T-helper 22 cell (primary cell): ENCODE measurements around the gene MYL7.
"Not testable (repeated sequence)": the region's sequence is repeated elsewhere in the genome, so short reads cannot be mapped to it uniquely, and the experiment has no call there.

Experiments
- DNase-seq: peaks from one replicate; pipeline ENCODE4 v3.0.0-alpha.2; 2020; ENCODE audit warnings: low read depth

Gene MYL7

DNA sequence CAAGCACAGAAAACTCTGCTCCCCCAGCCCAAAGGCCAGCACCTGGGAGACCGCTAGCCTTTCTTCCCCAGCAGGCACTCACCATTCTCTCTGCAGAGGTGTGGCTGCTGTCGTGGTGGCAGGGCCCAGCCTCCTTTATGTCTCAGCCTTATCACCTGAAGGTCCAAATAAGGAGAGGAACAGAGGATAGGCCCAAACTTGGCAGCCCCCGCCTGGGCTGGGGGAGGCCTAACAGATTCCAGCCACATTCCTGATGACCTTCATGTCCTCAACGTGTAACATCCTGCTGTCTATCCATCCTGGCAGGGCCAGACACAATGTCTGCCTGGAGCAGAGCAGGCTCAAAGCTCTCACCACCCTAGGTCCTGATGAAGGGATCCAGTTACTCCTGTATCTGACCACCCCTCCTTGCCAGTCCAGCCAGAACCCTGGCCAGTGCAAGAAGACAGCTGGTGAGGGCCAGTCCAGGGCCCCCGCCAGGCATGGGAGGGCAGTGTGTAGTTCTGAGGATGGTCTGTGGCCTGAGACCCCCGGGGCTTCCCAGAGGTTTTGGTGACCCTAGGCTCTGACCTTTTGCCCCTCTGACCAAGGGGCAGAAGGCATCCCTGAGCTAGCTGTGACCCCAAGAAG lies at the start of gene MYL7:
Gene MYL7, minus strand, starts transcription at position 112 of the 630 bp plus-strand sequence. Its CDS starts 27 bp downstream, at position 85.
- DNase-seq: no peak

DNA sequence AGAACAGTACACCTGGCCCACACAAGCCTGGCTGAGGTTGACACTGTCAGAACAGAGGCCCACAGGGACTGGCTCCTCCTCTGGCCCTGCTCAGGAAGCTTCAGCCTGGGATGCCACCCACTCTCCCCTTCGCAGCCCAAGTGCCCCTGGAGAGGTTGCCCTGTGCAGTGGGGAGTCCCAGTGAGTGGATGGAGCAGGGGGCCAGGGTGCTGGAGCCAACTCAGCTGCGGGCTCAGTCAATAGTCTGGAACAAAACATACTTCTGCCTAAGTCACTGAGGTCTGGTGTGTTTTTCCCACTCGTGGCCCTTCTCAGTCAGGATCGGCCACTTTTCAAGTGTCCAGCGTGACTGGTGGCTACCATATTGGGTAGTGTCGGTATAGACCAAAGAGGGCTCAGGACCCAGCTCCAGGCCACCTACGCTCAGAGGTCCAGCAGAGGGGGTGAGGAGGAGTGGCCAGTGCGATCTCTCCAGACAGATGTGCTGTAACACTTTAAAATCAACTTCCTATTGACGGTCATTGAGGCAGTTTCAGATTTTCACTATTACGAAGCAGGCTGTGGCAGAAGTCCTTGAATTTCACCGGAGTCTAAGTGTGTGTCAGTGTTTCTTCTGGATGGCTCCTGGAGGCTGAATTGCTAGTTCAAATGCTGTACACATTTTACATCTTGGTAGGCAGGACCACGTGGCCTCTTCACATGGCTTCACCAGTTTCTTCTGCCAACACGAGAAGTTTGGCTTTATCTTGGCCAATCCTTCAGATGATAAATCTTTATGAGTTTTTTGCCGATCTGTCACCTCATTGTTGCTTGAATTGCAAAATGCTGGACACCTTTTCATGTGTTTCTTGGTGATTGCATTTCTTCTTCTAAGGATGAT lies 49.1 kb upstream of the MYL7 start:
- no peak for DNase-seq

GRCh38 chr7:44189286-44189992 lies 48.3 kb upstream of the MYL7 start, which contains the start of gene GCK:
GCK (minus strand) TSS chr7:44189439; CDS start chr7:44188953, 486 bp downstream.
- DNase-seq: no peak

DNA sequence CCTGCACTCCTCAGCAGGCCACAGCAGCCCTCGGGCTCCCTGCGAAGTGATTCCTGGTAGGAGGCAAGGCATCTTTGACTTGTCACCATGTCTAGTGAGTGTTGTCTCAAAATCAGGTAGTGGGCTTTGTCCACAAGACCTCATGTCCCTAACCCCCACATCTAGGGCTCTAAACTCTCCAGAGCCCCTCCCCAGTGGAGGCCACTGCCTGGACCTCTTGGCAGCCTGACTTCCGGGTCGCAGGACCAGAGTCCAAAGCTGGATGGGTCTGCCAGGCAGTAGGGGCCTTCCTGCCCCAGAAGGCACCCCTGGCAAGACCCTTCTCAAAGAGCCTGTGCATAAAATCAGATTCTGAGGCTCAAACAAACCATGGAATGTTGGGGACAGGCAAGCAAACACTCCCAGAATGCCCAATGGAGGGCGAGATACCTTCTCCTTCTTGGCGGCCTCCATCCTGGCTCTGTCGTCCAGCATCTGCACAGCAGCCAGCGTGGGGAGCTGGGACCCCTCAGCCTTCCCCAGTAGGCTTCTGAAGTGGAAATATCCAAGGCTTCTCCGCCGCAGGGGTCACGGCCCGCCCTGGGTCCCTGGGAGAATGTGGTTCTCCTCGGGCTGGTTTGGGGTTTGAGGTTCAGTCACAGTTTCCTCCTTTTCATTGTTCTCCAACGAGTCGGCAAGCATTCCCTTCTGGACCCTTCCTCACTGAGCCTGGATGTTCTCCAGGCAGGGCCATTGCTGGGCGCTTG lies 47.5 kb upstream of the MYL7 start:
- DNase-seq: no peak

DNA sequence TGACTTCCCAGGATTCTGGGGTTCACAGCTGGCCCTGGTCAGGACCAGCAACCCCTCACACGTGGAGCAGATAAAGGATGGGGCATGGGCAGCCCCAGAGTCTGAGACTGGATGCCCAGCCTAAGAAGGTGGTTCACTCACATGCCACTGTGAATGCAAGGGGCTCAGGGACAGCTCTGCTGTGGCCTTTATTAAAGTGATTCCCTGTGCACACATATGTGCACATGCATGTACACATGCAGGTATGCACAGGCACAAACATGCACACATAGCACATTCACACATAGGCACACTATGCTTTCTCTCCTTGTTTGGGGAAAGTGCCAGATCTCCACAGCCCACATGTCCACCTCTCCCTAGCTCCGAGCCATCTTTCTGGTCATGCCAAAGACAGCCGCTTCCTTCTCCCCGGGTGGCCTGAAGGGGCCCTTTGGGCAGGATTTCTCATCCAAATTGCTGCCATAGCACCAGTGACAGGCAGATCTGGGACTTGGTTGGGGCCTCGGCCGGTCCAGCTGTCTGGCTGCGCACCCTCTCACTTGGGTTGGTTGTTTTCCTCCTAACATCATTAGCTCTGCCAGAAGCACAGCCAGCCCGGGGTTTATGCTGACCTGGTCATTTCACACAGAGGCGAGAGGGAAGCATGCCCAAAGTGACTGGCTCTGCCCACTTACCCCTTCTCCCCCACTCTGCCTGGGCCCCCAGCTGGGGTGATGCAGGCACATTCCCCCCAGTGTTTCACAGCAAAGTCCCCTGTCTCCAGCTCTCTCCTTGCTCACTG lies 46.7 kb upstream of the MYL7 start:
- DNase-seq: no peak

GRCh38 chr7:44186736-44187135 lies 45.6 kb upstream of the MYL7 start:
- DNase-seq: no peak

DNA sequence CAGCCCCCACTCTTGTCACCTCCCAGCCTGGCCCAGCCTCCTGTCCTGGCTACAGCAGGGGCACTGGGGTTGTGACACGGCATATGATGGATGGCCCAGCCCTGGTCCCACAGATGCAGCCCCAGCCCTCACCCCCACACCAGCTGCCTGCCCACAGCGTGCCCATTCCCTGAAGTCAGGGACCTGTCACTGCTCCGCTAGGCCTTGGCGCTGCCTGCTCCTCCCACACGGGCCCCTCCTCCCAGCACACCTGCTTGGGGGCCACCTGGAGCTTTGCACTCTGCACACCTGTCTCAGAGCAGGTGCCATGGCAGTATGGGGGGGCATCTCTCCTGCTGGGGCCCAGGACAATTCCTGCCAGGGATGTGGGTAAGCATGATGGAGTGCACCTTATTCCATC lies 44.6 kb upstream of the MYL7 start:
- no peak for DNase-seq

DNA sequence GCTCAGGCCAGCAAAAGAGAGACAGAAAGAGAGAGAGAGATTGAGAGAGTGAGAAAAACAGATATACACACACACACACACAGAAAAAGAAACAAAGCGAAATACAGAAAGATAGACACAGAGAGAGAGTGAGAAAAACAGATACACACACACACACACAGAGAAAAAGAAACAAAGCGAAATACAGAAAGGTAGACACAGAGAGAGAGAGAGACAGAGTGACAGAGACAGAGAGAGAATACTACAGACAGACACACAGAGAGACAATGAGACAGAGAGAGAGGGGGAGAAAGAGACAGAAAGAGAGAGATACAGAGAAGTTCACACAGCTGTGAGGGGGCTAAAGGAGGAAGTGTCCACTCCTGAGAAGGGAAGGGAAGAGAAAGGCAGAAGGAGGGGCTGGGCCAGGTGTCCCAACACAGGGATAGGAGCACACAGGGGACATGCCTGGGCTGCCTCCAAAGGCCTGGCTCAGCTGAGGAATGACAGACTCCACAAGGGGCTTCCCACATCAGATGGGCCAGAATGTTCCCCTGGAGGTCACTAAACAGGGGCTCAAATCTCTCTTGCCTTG lies 43.8 kb upstream of the MYL7 start:
- DNase-seq: no peak

- no peak for DNase-seq
Measured at GRCh38 chr7:44184206-44184872, 43.2 kb upstream of the MYL7 start.

DNA sequence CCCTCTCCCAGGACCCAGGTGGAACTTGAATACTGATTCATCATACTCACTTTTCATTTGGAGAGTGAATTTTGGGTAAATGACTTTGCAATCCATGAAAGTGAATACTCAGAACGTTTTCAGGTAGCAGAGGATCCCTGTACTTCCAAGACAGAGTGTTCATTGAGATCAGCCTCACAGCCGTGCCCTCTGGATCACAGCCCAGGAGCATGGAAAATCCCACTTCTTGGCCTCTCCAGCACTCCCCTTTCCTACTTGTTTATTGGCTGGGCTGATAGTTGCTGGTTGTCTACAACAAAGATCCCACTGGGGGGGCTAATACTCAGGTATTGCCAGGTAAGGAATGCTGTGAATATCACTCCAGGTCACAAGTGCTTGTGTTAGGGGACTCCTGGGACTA lies 42.3 kb upstream of the MYL7 start:
- no peak for DNase-seq

- no peak for DNase-seq
Measured at GRCh38 chr7:44182827-44183226, 41.7 kb upstream of the MYL7 start.

DNA sequence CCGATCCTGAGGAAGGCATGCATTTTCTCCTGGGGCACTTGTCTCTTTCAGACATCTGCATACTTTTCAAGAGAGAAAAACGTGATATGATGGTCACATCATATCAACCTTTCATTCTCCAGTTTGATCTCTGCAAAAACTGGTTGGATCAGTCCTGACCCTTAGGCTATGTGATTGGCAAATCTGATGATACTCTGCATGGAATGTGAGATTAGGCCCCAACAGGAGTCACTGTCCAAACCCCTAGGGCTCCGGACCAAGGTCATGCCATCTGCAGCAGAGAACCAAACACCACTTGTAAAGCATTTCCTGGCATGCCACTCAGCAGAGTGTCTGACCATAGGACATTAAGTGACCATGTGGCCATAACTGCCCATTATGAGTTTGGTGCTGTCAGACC lies 39.5 kb upstream of the MYL7 start:
- no peak for DNase-seq

DNA sequence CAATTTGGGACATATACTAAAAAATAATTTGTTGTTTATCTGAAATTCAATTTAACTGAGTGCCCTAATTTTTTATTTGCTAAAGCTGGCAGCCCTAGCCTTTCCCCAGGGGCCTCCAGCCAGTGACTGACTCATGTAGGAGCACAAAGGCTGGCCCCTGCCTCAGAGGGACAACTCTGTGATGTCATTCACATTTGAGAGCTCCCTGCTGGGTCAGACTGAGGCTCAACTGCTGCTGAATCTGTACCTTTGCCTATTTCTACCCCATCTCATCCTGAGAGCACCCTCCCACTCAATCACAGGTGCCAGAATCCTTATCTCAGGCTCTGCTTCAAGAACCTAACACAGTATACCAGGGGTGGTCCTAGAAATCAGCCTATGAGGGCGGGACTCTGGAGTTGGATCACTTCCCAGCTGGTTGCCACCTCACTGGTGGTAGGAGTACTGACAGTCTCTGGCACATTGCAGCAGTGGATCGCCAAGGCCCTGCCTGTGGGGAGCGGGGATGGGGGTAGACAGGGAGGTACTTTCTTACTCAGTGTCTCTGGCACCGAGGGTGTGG lies 36.5 kb upstream of the MYL7 start:
- no peak for DNase-seq

- no peak for DNase-seq
Measured at GRCh38 chr7:44176486-44176885, 35.4 kb upstream of the MYL7 start.

DNA sequence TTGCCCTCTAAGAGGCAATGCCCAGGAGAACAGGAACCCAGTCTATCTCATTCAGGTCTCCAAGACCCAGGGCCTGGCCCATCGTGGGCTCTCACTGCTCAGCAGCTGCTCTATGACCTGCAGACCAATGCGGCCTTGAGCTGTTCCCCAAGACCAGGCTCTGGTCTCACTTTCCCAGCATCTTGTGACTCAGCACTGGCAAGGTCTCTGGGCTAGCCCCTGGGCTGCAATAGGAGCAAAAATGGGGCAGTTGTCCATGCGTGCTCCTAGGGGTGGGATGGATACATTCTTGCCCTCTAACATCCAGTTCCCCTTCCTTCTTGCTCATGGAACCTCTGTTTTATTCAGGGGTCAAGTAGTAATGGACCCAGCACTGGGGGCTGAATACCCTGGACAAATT lies 34.6 kb upstream of the MYL7 start:
- DNase-seq: no peak

- not testable (repeated sequence) for DNase-seq
Measured at GRCh38 chr7:44174694-44174948, 33.5 kb upstream of the MYL7 start.

DNA sequence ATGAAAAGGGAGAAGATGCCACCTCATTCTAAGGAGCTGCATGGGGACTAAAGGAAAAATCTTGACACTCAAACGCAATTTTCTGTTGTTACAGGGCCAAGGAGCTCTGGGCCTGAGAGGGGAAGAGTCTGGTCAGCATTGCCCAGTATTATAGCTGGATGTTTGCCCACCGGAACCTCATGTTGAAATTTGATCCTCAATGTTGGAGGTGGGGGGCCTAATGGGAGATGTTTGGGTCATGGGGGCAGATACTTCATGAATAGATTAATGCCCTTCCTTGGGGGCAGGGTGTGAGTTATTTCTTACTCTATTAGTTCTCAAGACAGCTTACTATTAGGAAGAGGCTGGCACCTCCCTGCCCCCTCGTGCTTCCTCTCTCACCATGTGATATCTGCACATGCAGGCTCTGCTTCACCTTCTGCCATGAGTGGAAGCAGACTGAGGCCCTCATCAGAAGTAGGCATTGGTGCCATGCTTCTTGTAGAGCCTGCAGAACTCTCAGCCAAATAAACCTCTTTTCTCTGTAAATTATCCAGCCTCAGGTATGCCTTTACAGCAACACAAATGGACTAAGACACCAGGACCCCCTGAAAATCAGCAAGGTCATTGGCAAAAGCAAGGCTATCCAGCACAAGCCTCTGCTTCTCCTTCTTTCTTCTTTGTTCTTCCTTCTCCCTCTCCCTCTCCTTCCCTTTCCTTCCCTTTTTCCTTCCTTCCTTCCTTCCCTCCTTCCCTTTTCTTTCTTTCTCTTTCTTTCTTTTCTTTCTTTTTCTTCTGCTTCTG lies 33.0 kb upstream of the MYL7 start:
- DNase-seq: no peak

DNA sequence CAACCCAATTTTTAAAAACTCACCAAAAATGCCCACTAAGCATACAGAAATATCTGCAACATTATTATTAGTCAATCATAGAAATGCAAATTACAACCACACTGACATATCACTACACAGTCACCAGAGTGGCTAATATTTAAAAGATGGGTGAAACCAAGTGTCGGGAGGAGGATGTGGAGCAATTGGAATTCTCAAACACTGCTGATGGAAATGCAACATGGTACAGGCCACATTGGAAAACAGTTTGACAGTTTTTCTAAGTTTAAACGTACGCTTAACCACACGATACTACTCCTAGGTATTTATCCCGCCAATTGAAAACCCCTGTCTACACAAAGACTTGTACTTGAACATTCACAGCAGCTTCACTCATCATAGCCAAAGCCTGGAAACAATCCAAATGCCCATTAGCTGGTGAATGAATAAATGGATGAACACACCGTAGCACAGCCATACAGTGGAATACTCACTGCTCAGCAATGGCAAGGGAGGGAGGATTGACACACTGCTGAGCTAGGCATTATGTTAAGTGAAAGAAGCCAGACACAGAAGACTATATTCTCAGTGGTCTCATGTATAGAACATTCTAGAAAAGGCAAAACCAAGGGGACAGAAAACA lies 31.8 kb upstream of the MYL7 start:
- DNase-seq: no peak

DNA sequence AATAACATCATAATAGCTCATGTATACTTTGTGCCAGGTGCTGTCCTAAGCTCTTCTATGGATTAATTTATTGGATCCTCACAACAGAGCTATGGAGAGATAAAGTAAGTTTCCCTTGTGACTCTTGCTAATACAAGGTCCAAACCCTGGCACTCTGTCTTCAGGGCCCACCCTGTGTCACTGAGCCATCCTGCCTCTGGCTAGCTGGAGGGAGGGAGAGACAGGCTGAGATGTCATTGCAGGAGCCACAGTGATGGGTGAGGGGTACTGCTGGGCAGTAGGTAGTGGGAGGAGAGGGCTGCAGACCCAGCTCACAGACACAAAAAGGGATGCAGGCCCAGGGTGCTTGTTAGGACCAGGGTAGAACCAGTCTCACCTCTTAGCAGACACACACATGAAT lies 31.2 kb upstream of the MYL7 start:
- no peak for DNase-seq
